ENCODE data around the gene KIAA0930. TPM values are rescaled to one million over a fixed set of nuclear protein-coding genes. Genes with fewer than 3 reads are reported as not detected.
A peak's percentile ranks its signal among the peaks of the same experiment; 100 is the strongest.

KIAA0930 gene
- total and polyA plus RNA-seq, 2 of the 4 experiments (the other 2 are of a cell fraction) = 25.3 to 34.1 TPM

- Histone ChIP-seq H3K9ac (ENCODE audit: low read depth, low read length) (peak overlapping the region; percentile 39), H3K4ac (ENCODE audit: low read depth, low read length) (peak overlapping the region; percentile 76), H3K4me1 (ENCODE audit: control insufficient read depth, insufficient read depth, low read length) (peaks cover 43% of the 10 kb centered on the region), H3K23ac (ENCODE audit: low read depth, low read length) (peak overlapping the region; percentile 30), H3K27ac (ENCODE audit: insufficient read depth, low read length) (peak overlapping the region; percentile 75; the same call in 1 of the 2 replicates), H2BK15ac (ENCODE audit: low read depth, low read length) (peak overlapping the region; percentile 57; the same call in 2 of the 3 replicates), H4K5ac (ENCODE audit: low read depth, low read length) (no peak overlapping the region), H2BK5ac (ENCODE audit: low read depth, low read length, poor library complexity, severe bottlenecking) (peak overlapping the region; percentile 77), H2BK20ac (ENCODE audit: low read depth, low read length) (peak overlapping the region; percentile 82), H3K9me1 (ENCODE audit: insufficient read depth, low read length) (peaks cover 38% of the 10 kb centered on the region), H3K56ac (ENCODE audit: extremely low read depth, insufficient read depth, low read length) (no peak overlapping the region), H3K79me1 (ENCODE audit: low read depth in 1 of 2, low read length in 2 of 2) (peaks cover 30 to 73% of the 10 kb centered on the region in 2 experiments), H4K20me1 (ENCODE audit: insufficient read depth, low read length) (peaks cover 44% of the 10 kb centered on the region), H2BK120ac (ENCODE audit: low read depth, low read length) (peak overlapping the region; percentile 82), H3K4me3 (ENCODE audit: insufficient read depth, low read depth, low read length) (no peak overlapping the region), H2AFZ (replicated peaks; ENCODE audit: low read length, poor library complexity) (no peak overlapping the region), H3K14ac (replicated peaks; ENCODE audit: low read depth, low read length) (peak overlapping the region; percentile 87), H4K8ac (ENCODE audit: low read depth in 2 of 2, low read length in 2 of 2) (peak overlapping the region; percentile 20 to 88; a peak in 2 of 4 replicates), H4K91ac (ENCODE audit: insufficient read depth, low read depth, low read length) (peak overlapping the region; percentile 84), H3K9me3 (ENCODE audit: control insufficient read depth, insufficient read depth, low read length) (no peaks in the 10 kb centered on the region), H3K4me2 (ENCODE audit: low read depth, low read length) (peak overlapping the region; percentile 72), H2AK9ac (replicated peaks; ENCODE audit: low read depth, low read length, poor library complexity) (peak overlapping the region; percentile 52), H3K18ac (ENCODE audit: low read depth, low read length) (peak overlapping the region; percentile 78), H3K36me3 (ENCODE audit: control insufficient read depth, insufficient read depth, low read length) (peaks cover 2% of the 10 kb centered on the region; the same call in 1 of the 2 replicates), H3K27me3 (ENCODE audit: control insufficient read depth, insufficient read depth, low read length) (no peaks in the 10 kb centered on the region), H2AK5ac (ENCODE audit: low read depth, low read length) (peak overlapping the region; percentile 98)
- ATAC-seq (ENCODE audit: low read depth) = no peak
- dilution Hi-C loops (cut with HindIII; ENCODE audit: low sequenced_read_pairs, unreplicated experiment) = no loop called here
- ChIA-PET CTCF (no interaction called here), POLR2A (ENCODE audit: unreplicated experiment) (no interaction called here)
- DNase-seq = no peak
- WGBS, 2 experiments (ENCODE audit: extremely low coverage in 2 of 2, insufficient read length in 1 of 2) = 82% methylated on average over 4 of the region's 8 CpGs; no CpG with 5 or more reads in 1 of the 2 experiments
- TF ChIP-seq CEBPB (IDR thresholded peaks at IDR 0.05; ENCODE audit: low read depth, low read length) (no peak), MXI1 (IDR thresholded peaks at IDR 0.05; ENCODE audit: borderline replicate concordance, low read depth, low read length) (no peak), NFE2L2 (IDR thresholded peaks at IDR 0.05; ENCODE audit: low read depth, low read length) (no peak), FOS (IDR thresholded peaks at IDR 0.05; ENCODE audit: low read depth, low read length) (no peak), MAFK (IDR thresholded peaks at IDR 0.05; ENCODE audit: low read depth, low read length) (no peak), MAZ (IDR thresholded peaks at IDR 0.05; ENCODE audit: borderline replicate concordance, low read depth, low read length) (no peak), RAD21 (IDR thresholded peaks at IDR 0.05; ENCODE audit: low read length) (no peak), USF2 (IDR thresholded peaks at IDR 0.05; ENCODE audit: low read depth, low read length) (no peak), RCOR1 (IDR thresholded peaks at IDR 0.05; ENCODE audit: insufficient replicate concordance, low read length) (no peak), SMC3 (IDR thresholded peaks at IDR 0.05; ENCODE audit: low read depth, low read length) (no peak)
- TF ChIP-seq, protein P1, sequence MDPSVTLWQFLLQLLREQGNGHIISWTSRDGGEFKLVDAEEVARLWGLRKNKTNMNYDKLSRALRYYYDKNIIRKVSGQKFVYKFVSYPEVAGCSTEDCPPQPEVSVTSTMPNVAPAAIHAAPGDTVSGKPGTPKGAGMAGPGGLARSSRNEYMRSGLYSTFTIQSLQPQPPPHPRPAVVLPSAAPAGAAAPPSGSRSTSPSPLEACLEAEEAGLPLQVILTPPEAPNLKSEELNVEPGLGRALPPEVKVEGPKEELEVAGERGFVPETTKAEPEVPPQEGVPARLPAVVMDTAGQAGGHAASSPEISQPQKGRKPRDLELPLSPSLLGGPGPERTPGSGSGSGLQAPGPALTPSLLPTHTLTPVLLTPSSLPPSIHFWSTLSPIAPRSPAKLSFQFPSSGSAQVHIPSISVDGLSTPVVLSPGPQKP (IDR thresholded peaks at IDR 0.05; ENCODE audit: borderline replicate concordance, low read depth, low read length) = no peak
- intact Hi-C loops (cut with micrococcal nuclease) = no loop called here
- no TSS peak for BruUV-seq (replicated peaks)
- in situ Hi-C loops (cut with MboI; ENCODE audit: low sequenced_read_pairs) = no loop called here
Measured at GRCh38 chr22:45211435-45211834, 29.3 kb downstream of the KIAA0930 start.
